OCI-LY1 (cell line): ENCODE measurements around the gene ZNF30.

Experiments
- CTCF ChIP-seq: fragments of 200-600 bp; sonication (generic), shearing (Covaris generic); IDR thresholded peaks from 2 replicates; pipeline ENCODE4 v1.5.1; 2017; ENCODE audit warnings: mild to moderate bottlenecking, antibody characterized with exemption, low read length, moderate library complexity, mixed read lengths
- EZH2 ChIP-seq: fragments of 200-600 bp; sonication (generic), shearing (Covaris generic); IDR thresholded peaks from 2 replicates; pipeline ENCODE4 v1.8.0; 2017; ENCODE audit warnings: borderline replicate concordance, mixed run types, mild to moderate bottlenecking, antibody characterized with exemption, low read length, moderate library complexity, mixed read lengths

DNA sequence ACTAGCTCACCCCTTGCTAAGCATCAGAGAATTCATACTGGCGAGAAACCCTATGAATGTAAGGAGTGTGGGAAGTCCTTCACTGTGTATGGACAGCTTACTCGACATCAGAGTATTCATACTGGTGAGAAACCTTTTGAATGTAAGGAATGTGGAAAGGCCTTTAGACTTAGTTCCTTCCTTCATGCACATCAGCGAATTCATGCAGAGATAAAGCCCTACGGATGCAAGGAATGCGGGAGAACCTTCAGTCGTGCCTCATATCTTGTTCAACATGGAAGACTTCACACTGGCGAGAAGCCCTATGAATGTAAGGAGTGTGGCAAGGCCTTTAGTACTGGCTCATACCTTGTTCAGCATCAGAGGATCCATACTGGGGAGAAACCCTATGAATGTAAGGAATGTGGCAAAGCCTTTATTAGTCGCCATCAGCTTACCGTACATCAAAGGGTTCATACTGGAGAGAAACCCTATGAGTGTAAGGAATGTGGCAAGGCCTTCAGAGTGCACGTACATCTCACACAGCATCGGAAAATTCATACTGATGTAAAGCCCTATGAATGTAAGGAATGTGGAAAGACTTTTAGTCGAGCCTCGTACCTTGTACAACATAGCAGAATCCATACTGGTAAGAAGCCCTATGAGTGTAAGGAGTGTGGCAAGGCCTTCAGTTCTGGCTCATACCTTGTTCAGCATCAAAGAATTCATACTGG, 17.3 kb downstream of the ZNF30 start:
- TF ChIP-seq EZH2 (no peak), CTCF (no peak)
